Trophoblast cell (in vitro differentiated cells and primary cell): ENCODE results near the gene CELF1.
A peak's percentile ranks its signal among the peaks of the same experiment; 100 is the strongest.

Experiments
- DNase-seq, 2 donors: peaks; one replicate each; pipeline ENCODE4 v3.0.0-alpha.2; 2016
- H2AFZ ChIP-seq: 2 replicates; pipeline ENCODE4 v1.6.1; 2013; ENCODE audit warnings: low read length, moderate library complexity, mild to moderate bottlenecking; ENCODE audit not compliant: insufficient read depth, poor library complexity
- H2AK5ac ChIP-seq: 2 replicates; pipeline ENCODE4 v1.6.1; 2013; ENCODE audit warnings: mild to moderate bottlenecking, low read length
- H2BK120ac ChIP-seq: 2 replicates; pipeline ENCODE4 v1.6.1; 2013; ENCODE audit warnings: low read length, mild to moderate bottlenecking, moderate library complexity; ENCODE audit not compliant: insufficient read depth, poor library complexity
- H2BK12ac ChIP-seq: 2 replicates; pipeline ENCODE4 v1.6.1; 2013; ENCODE audit warnings: mild to moderate bottlenecking, low read length, moderate library complexity
- H2BK5ac ChIP-seq: 2 replicates; pipeline ENCODE4 v1.6.1; 2013; ENCODE audit warnings: low read length, low read depth, moderate library complexity, mild to moderate bottlenecking; ENCODE audit not compliant: poor library complexity
- H3K14ac ChIP-seq: 2 replicates; pipeline ENCODE4 v1.6.1; 2013; ENCODE audit warnings: mild to moderate bottlenecking, low read length
- H3K18ac ChIP-seq: 2 replicates; pipeline ENCODE4 v1.6.1; 2013; ENCODE audit warnings: mild to moderate bottlenecking, low read length
- H3K23ac ChIP-seq: 2 replicates; pipeline ENCODE4 v1.6.1; 2013; ENCODE audit warnings: low read length
- H3K27ac ChIP-seq: 2 replicates; pipeline ENCODE4 v1.5.1; 2013; ENCODE audit warnings: low read depth, mild to moderate bottlenecking, inconsistent platforms, low read length, moderate library complexity
- H3K27me3 ChIP-seq: 2 replicates; pipeline ENCODE4 v1.6.1; 2013; ENCODE audit warnings: inconsistent platforms, mild to moderate bottlenecking, low read length, moderate library complexity; ENCODE audit not compliant: insufficient read depth
- H3K36me3 ChIP-seq, 2 experiments: 1 replicate in 1 of 2; 2 replicates in 1 of 2; pipeline ENCODE4 v1.6.1; 2013; ENCODE audit warnings: low read length in 2 of 2, mild to moderate bottlenecking in 2 of 2, moderate library complexity in 1 of 2; ENCODE audit not compliant: insufficient read depth in 2 of 2, control insufficient read depth in 1 of 2
- H3K4ac ChIP-seq: 2 replicates; pipeline ENCODE4 v1.6.1; 2013; ENCODE audit warnings: low read depth, mild to moderate bottlenecking, low read length, moderate library complexity
- H3K4me1 ChIP-seq, 2 experiments: 1 replicate in 1 of 2; 2 replicates in 1 of 2; pipeline ENCODE4 v1.6.1; 2013; ENCODE audit warnings: low read length in 2 of 2, mild to moderate bottlenecking in 2 of 2, moderate library complexity in 1 of 2; ENCODE audit not compliant: insufficient read depth in 2 of 2, control insufficient read depth in 1 of 2
- H3K4me2 ChIP-seq: 2 replicates; pipeline ENCODE4 v1.6.1; 2013; ENCODE audit warnings: inconsistent platforms, mild to moderate bottlenecking, low read length, moderate library complexity
- H3K4me3 ChIP-seq: 2 replicates; pipeline ENCODE4 v1.5.1; 2013; ENCODE audit warnings: mild to moderate bottlenecking, low read depth, low read length, inconsistent platforms
- H3K79me1 ChIP-seq: one replicate; pipeline ENCODE4 v1.6.1; 2013; ENCODE audit warnings: low read length
- H3K79me2 ChIP-seq: 2 replicates; pipeline ENCODE4 v1.6.1; 2013; ENCODE audit warnings: low read length, mild to moderate bottlenecking; ENCODE audit not compliant: control insufficient read depth, insufficient read depth, poor library complexity
- H3K9ac ChIP-seq: 2 replicates; pipeline ENCODE4 v1.6.1; 2013; ENCODE audit warnings: mild to moderate bottlenecking, low read length
- H3K9me3 ChIP-seq: 2 replicates; pipeline ENCODE4 v1.6.1; 2013; ENCODE audit warnings: low read depth, mild to moderate bottlenecking, control low read depth, inconsistent platforms, low read length; ENCODE audit not compliant: insufficient read depth
- H4K12ac ChIP-seq: 2 replicates; pipeline ENCODE4 v1.6.1; 2013; ENCODE audit warnings: low read depth, mild to moderate bottlenecking, low read length, moderate library complexity
- H4K8ac ChIP-seq: 2 replicates; pipeline ENCODE4 v1.6.1; 2013; ENCODE audit warnings: low read depth, mild to moderate bottlenecking, low read length, moderate library complexity
- H4K91ac ChIP-seq: one replicate; pipeline ENCODE4 v1.6.1; 2013; ENCODE audit warnings: low read depth, mild to moderate bottlenecking, low read length, moderate library complexity
- WGBS: extraction: QIAGEN DNeasy Blood & Tissue Kit; methylation state at CpG from one replicate; pipeline ENCODE4 v1.1.7; 2013; ENCODE audit warnings: missing lambda C conversion rate; ENCODE audit not compliant: insufficient read length, insufficient coverage; ENCODE audit errors: extremely low coverage; 5-methylcytosine and 5-hydroxymethylcytosine counted together

Gene CELF1

DNA sequence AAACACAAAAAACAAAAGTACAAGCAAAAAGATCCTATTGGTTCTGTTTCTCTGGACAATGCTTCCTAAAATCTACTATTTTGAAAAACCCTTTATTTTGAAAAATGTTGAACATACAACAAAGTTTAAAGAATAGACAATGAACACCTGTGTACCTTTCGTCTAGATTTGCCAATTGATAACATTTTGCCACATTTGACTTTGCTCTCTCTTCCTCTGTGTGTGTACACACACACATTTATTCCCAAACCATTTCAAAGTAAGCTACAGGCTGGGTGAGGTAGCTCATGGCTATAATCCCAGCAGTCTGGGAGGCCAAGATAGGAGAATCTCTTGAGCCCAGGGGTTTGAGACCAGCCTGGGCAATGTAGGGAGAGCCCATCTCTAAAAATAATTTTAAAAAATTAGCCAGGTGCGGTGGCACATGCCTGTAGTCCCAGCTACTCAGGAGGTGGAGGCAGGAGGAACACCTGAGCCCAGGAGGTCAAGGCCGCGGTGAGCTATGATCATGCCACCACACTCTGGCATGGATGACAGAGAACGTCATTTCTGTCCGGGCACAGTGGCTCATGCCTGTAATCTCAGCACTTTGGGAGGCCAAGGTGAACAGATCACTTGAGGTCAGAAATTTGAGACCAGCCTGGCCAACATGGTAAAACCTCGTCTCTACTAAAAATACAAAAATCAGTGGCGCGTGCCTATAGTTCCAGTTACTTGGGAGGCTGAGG is 121.4 kb downstream of the CELF1 start:
- no peak overlapping the region for H3K4ac ChIP-seq
- H3K14ac ChIP-seq: no peak overlapping the region

DNA sequence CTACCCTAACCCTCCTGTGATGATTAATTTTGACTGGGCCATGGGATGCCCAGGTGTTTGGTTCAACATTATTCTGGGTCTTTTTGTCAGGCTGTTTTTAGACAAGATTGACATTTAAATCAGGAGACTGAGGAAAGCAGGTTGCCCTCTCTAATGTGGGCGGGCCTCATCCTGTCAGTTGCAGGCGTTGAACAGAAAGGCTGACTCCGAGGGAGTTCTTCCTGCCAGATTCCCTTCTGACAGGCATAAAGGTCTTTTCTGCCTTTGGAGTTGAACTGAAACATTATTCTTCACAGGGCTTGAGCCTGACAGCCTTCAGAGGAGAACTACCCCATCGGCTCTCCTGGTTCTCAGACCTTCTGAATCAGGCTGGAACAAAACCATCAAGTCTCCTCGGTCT is 122.4 kb downstream of the CELF1 start:
- WGBS: no CpG with 5 or more reads among the region's 5 CpGs
- DNase-seq: no peak
- Histone ChIP-seq H3K79me2 (peaks cover 6% of the 10 kb centered on the region), H3K4me3 (no peak overlapping the region), H4K91ac (no peak overlapping the region), H3K36me3 (no peaks in the 10 kb centered on the region), H3K23ac (no peak overlapping the region), H2AK5ac (no peak overlapping the region), H4K12ac (no peak overlapping the region), H3K4me2 (no peak overlapping the region), H3K14ac (no peak overlapping the region), H4K8ac (no peak overlapping the region), H3K9me3 (no peaks in the 10 kb centered on the region), H3K4me1 (no peaks in the 10 kb centered on the region), H3K4ac (no peak overlapping the region), H3K79me1 (peaks cover 4% of the 10 kb centered on the region), H2AFZ (no peak overlapping the region), H3K27me3 (no peaks in the 10 kb centered on the region), H2BK12ac (no peak overlapping the region), H2BK5ac (no peak overlapping the region), H3K18ac (no peak overlapping the region), H3K27ac (no peak overlapping the region), H3K9ac (no peak overlapping the region), H2BK120ac (no peak overlapping the region)

More for the DNA sequence above, 121.4 kb downstream of the CELF1 start:
- Histone ChIP-seq H2BK120ac (no peak overlapping the region), H2BK12ac (no peak overlapping the region), H3K9ac (no peak overlapping the region), H3K79me2 (no peaks in the 10 kb centered on the region), H3K23ac (no peak overlapping the region), H3K27me3 (no peaks in the 10 kb centered on the region), H3K18ac (no peak overlapping the region), H2AK5ac (no peak overlapping the region), H4K8ac (no peak overlapping the region), H3K36me3 (no peaks in the 10 kb centered on the region), H4K91ac (no peak overlapping the region), H3K4me3 (no peak overlapping the region), H3K4me2 (no peak overlapping the region), H3K79me1 (no peaks in the 10 kb centered on the region), H2AFZ (no peak overlapping the region), H4K12ac (no peak overlapping the region), H3K4me1 (no peaks in the 10 kb centered on the region), H3K27ac (no peak overlapping the region), H2BK5ac (no peak overlapping the region), H3K9me3 (no peaks in the 10 kb centered on the region)
- no peak for DNase-seq
- no CpG with 5 or more reads among the region's 9 CpGs for WGBS

GRCh38 chr11:47426062-47426956 is 126.6 kb downstream of the CELF1 start, which contains the start of gene PSMC3:
TSS of gene PSMC3 (minus strand) at chr11:47426439. CDS start at chr11:47426279, 160 bp downstream.
- WGBS: no CpG with 5 or more reads among the region's 62 CpGs
- DNase-seq: peak; percentile 96 to 99
- H3K14ac ChIP-seq: peak within 1 kb of the TSS; percentile 93
- peak within 1 kb of the TSS; percentile 98 for H4K8ac ChIP-seq
- H3K23ac ChIP-seq: no peak within 1 kb of the TSS
- peak within 1 kb of the TSS; percentile 93 for H4K91ac ChIP-seq
- peak within 1 kb of the TSS; percentile 99 for H3K9ac ChIP-seq
- H3K79me1 ChIP-seq: peaks cover 4% of the 10 kb centered on the region
- H3K4ac ChIP-seq: peak within 1 kb of the TSS; percentile 94
- peak within 1 kb of the TSS; percentile 92 for H2AFZ ChIP-seq
- no peaks in the 10 kb centered on the region for H3K9me3 ChIP-seq
- peak within 1 kb of the TSS; percentile 95 for H4K12ac ChIP-seq
- peaks cover 8% of the 10 kb centered on the region for H3K79me2 ChIP-seq
- peak within 1 kb of the TSS; percentile 97 for H3K4me3 ChIP-seq
- H3K18ac ChIP-seq: peak within 1 kb of the TSS; percentile 87
- peak within 1 kb of the TSS; percentile 21 for H2BK12ac ChIP-seq
- peak within 1 kb of the TSS; percentile 46 for H3K27ac ChIP-seq
- peak within 1 kb of the TSS; percentile 92 for H2AK5ac ChIP-seq
- H2BK120ac ChIP-seq: peak within 1 kb of the TSS; percentile 93
- H2BK5ac ChIP-seq: peak within 1 kb of the TSS; percentile 94
- peaks cover 30 to 35% of the 10 kb centered on the region in 2 experiments for H3K36me3 ChIP-seq
- peak within 1 kb of the TSS; percentile 86 for H3K4me2 ChIP-seq
- peaks cover 0 to 5% of the 10 kb centered on the region in 2 experiments for H3K4me1 ChIP-seq
- no peaks in the 10 kb centered on the region for H3K27me3 ChIP-seq

DNA sequence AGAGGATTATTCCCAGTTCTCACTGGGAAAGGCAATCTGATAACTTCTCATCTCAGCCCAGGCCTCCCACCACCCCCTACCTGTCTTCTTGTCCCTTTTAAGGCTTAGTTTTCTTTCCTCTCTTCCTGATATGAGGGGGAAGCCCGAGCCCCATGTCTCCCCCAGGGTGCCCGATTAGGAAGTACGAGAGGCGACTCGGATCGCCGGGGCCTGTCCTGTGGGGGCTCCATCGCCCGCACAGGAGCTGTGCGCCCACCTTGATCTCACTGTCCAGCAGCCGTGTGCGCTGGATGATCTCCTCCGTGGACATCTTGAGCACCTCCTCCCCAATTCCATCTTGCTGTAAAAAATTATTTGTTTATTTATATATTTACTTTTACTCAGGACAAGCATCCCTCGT is 127.3 kb downstream of the CELF1 start:
- no peak overlapping the region for H3K23ac ChIP-seq
- no peak overlapping the region for H2BK120ac ChIP-seq
- peak overlapping the region; percentile 92 for H2AK5ac ChIP-seq
- peaks cover 8% of the 10 kb centered on the region for H3K79me2 ChIP-seq
- H3K9ac ChIP-seq: peak overlapping the region; percentile 99
- peak overlapping the region; percentile 92 for H2AFZ ChIP-seq
- no peak for DNase-seq
- H2BK12ac ChIP-seq: no peak overlapping the region
- peak overlapping the region; percentile 94 for H3K4ac ChIP-seq
- H2BK5ac ChIP-seq: no peak overlapping the region
- WGBS: no CpG with 5 or more reads among the region's 14 CpGs
- H3K79me1 ChIP-seq: peaks cover 4% of the 10 kb centered on the region
- H4K8ac ChIP-seq: peak overlapping the region; percentile 98
- peak overlapping the region; percentile 85 for H3K14ac ChIP-seq
- H3K27me3 ChIP-seq: no peaks in the 10 kb centered on the region
- peak overlapping the region; percentile 97 for H3K4me3 ChIP-seq
- H3K4me1 ChIP-seq: peaks cover 0 to 5% of the 10 kb centered on the region in 2 experiments
- peak overlapping the region; percentile 87 for H3K18ac ChIP-seq
- H3K4me2 ChIP-seq: peak overlapping the region; percentile 79
- H4K12ac ChIP-seq: peak overlapping the region; percentile 95
- peaks cover 35 to 40% of the 10 kb centered on the region in 2 experiments for H3K36me3 ChIP-seq
- peak overlapping the region; percentile 93 for H4K91ac ChIP-seq
- no peaks in the 10 kb centered on the region for H3K9me3 ChIP-seq
- no peak overlapping the region for H3K27ac ChIP-seq
